GM18861 (cell line): ENCODE data around the gene ZFYVE1.
"Not testable (repeated sequence)": the region's sequence is repeated elsewhere in the genome, so short reads cannot be mapped to it uniquely, and the experiment has no call there.

Source experiments
- ATAC-seq: cut with Tn5 transposase; IDR thresholded peaks from one replicate; pipeline ENCODE4 v1.9.1; 2021; ENCODE audit not compliant: unreplicated experiment

The ZFYVE1 gene

GRCh38 chr14:73026845-73027542 lies at the start of gene ZFYVE1:
ZFYVE1 (minus strand) TSS chr14:73027106; CDS start chr14:73024508, 2,598 bp downstream.
- peak; percentile 97 for ATAC-seq

GRCh38 chr14:73069585-73069984 lies 42.7 kb upstream of the ZFYVE1 start:
- ATAC-seq = no peak

GRCh38 chr14:73058922-73059673 lies 32.2 kb upstream of the ZFYVE1 start:
- ATAC-seq = no peak

- peak; percentile 95 for ATAC-seq
These were observed 31.5 kb upstream of the ZFYVE1 start, which contains the start of gene RBM25 for GRCh38 chr14:73058224-73058921. RBM25 (plus strand) TSS chr14:73058534; CDS start chr14:73071642, 13,108 bp downstream.

- no peak for ATAC-seq
These were observed 31.0 kb upstream of the ZFYVE1 start for GRCh38 chr14:73057944-73058223.

GRCh38 chr14:73055251-73055650 lies 28.3 kb upstream of the ZFYVE1 start:
- no peak for ATAC-seq

- ATAC-seq = no peak
These were observed 22.5 kb upstream of the ZFYVE1 start for GRCh38 chr14:73049428-73049827.

- ATAC-seq = no peak
These were observed 20.9 kb upstream of the ZFYVE1 start for GRCh38 chr14:73047808-73048207.

- not testable (repeated sequence) for ATAC-seq
These were observed 10.0 kb upstream of the ZFYVE1 start for GRCh38 chr14:73036706-73037450.

- ATAC-seq = no peak
These were observed 1.1 kb upstream of the ZFYVE1 start for GRCh38 chr14:73027984-73028383.

GRCh38 chr14:73027546-73027945 lies 640 bp upstream of the ZFYVE1 start:
- ATAC-seq = no peak

GRCh38 chr14:73026243-73026844 lies 562 bp downstream of the ZFYVE1 start:
- ATAC-seq = no peak

GRCh38 chr14:73025544-73025943 lies 1.4 kb downstream of the ZFYVE1 start:
- ATAC-seq = no peak

GRCh38 chr14:73022051-73022450 lies 4.9 kb downstream of the ZFYVE1 start:
- ATAC-seq = no peak

- ATAC-seq = not testable (repeated sequence)
These were observed 10.9 kb downstream of the ZFYVE1 start for GRCh38 chr14:73016011-73016410.

GRCh38 chr14:73015552-73015951 lies 11.4 kb downstream of the ZFYVE1 start:
- not testable (repeated sequence) for ATAC-seq

- ATAC-seq = peak; percentile 93
These were observed 12.8 kb downstream of the ZFYVE1 start for GRCh38 chr14:73014105-73014504.

- ATAC-seq = not testable (repeated sequence)
These were observed 15.7 kb downstream of the ZFYVE1 start for GRCh38 chr14:73011189-73011588.

GRCh38 chr14:73008501-73008900 lies 18.4 kb downstream of the ZFYVE1 start:
- ATAC-seq = no peak

- ATAC-seq = no peak
These were observed 19.1 kb downstream of the ZFYVE1 start for GRCh38 chr14:73007835-73008234.

GRCh38 chr14:73004641-73005040 lies 22.3 kb downstream of the ZFYVE1 start:
- ATAC-seq = not testable (repeated sequence)
